Measurements from ENCODE around the gene ZNF189. TPM values are rescaled to one million over a fixed set of nuclear protein-coding genes. Genes with fewer than 3 reads are reported as not detected.
"Not testable (repeated sequence)": the region's sequence is repeated elsewhere in the genome, so short reads cannot be mapped to it uniquely, and the experiment has no call there.

ZNF189 gene
- total and polyA plus RNA-seq, 7 donors, result 6.1 to 31.3 (median 10.5) TPM

- TF ChIP-seq CTCF (IDR thresholded peaks at IDR 0.05), result no peak
- Histone ChIP-seq H3K27me3 (ENCODE audit: insufficient read depth in 3 of 3, low read length in 2 of 3) (no peaks in the 10 kb centered on the region), H3K36me3 (ENCODE audit: insufficient read depth in 1 of 2, low read depth in 1 of 2) (no peaks in the 10 kb centered on the region), H3K9me3 (peaks cover 5% of the 10 kb centered on the region), H3K4me3 (no peak overlapping the region), H3K4me1 (no peaks in the 10 kb centered on the region), H3K27ac (no peak overlapping the region)
- 91 to 95% (median 92%) methylated on average over 3 of the region's 3 CpGs for WGBS, 3 donors
- intact Hi-C loops (cut with DNase I), result no loop called here
- DNase-seq (no peak), ATAC-seq (no peak)
These were observed 17.5 kb upstream of the ZNF189 start for GRCh38 chr9:101381118-101381517.

DNA sequence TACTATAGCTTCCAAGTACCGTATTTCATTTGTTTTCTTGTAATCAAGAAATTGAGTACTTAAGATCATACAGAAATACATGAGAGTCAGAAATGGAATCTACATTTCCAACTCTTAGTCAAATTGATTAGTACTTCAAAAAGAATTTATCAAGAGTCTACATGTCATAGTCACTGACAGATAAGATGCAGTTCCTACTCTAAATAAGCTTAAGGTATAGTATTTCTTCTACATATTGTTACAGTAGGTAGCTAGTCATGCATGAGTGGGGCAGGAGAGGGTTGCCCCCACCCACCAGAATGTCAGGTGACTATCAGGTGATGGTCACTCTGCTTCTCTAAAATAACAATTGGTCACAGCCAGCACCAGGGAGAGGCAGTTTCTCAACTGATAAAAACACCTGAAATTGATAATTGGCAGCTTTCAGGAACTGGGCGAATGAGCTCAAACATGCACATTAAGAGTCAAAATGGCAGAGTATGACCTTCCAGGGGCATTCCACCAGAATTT, 16.8 kb upstream of the ZNF189 start:
- Histone ChIP-seq H3K9me3 (peaks cover 5% of the 10 kb centered on the region), H3K4me3 (no peak overlapping the region), H3K27me3 (ENCODE audit: insufficient read depth in 3 of 3, low read length in 2 of 3) (no peaks in the 10 kb centered on the region), H3K27ac (no peak overlapping the region), H3K4me1 (no peaks in the 10 kb centered on the region), H3K36me3 (ENCODE audit: insufficient read depth in 1 of 2, low read depth in 1 of 2) (no peaks in the 10 kb centered on the region)
- intact Hi-C loops (cut with DNase I), result no loop called here
- ATAC-seq (no peak), DNase-seq (no peak)
- whole genome bisulfite sequencing, 3 donors, result 93 to 95% (median 93%) methylated on average over 2 of the region's 2 CpGs
- no peak for TF ChIP-seq CTCF (IDR thresholded peaks at IDR 0.05)

DNA sequence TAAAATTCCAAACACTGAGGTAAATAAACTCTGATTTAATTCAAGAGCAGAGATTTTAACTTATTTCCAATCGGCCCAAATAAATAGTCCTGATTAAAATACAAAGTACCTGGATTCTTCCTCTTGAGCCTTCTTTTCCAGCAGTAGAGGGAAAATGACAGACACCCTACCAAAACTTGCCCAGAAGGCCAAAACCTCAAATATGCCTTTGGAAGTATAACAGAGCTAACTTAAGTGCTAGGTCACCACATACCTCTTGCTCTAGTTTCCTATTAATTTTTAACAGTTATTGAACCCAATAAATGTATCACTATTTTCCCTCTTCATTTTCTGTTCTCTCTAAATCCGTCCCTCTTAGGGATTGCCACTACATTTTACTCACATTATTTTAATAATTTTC, 15.3 kb upstream of the ZNF189 start:
- intact Hi-C loops (cut with DNase I), result no loop called here
- H3K27ac ChIP-seq, result no peak overlapping the region
- no peak for TF ChIP-seq CTCF (IDR thresholded peaks at IDR 0.05)
- 90 to 94% (median 93%) methylated on average over 2 of the region's 2 CpGs for WGBS, 3 donors
- H3K36me3 ChIP-seq (ENCODE audit: insufficient read depth in 1 of 2, low read depth in 1 of 2), result peaks cover 0 to 5% of the 10 kb centered on the region in 2 donors
- no peaks in the 10 kb centered on the region for H3K27me3 ChIP-seq (ENCODE audit: insufficient read depth in 3 of 3, low read length in 2 of 3)
- no peak for ATAC-seq
- no peaks in the 10 kb centered on the region for H3K4me1 ChIP-seq
- peaks cover 5% of the 10 kb centered on the region for H3K9me3 ChIP-seq
- DNase-seq, result no peak
- H3K4me3 ChIP-seq, result no peak overlapping the region

DNA sequence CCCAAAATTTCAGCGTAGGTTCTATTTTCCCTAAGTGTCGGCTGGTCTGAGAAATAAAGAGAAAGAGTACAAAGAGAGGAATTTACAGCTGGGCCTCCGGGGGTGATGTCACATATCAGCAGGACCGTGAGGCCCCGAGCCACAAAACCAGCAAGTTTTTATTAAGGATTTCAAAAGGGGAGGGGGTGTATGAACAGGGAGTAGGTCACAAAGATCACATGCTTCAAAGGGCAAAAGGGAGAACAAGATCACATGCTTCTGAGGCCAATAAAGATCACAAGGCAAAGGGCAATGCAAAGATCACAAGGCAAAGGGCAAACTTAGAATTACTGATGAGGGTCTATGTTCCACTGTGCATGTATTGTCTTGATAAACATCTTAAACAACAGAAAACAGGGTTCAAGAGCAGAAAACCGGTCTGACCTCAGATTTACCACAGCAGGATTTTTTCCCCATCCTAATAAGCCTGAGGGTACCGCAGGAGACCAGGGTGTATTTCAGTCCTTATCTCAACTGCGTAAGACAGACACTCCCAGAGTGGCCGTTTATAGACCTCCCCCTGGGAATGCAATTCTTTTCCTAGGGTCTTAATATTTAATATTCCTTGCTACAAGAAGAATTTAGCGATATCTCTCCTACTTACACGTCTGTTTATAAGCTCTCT, 13.6 kb upstream of the ZNF189 start, which contains the start of gene BAAT:
BAAT (minus strand) TSS at position 134 of the 664 bp plus-strand sequence. CDS start 13,602 bp downstream, outside the sequence.
- intact Hi-C loops (cut with DNase I); H3K27me3 ChIP-seq (ENCODE audit: insufficient read depth in 3 of 3, low read length in 2 of 3); DNase-seq; H3K27ac ChIP-seq; H3K4me1 ChIP-seq; H3K4me3 ChIP-seq; ATAC-seq; H3K9me3 ChIP-seq: not testable (repeated sequence)
- 86 to 89% (median 87%) methylated on average over 11 of the region's 11 CpGs for WGBS, 3 donors
- peaks cover 0 to 21% of the 10 kb centered on the region in 2 donors for H3K36me3 ChIP-seq (ENCODE audit: insufficient read depth in 1 of 2, low read depth in 1 of 2)

DNA sequence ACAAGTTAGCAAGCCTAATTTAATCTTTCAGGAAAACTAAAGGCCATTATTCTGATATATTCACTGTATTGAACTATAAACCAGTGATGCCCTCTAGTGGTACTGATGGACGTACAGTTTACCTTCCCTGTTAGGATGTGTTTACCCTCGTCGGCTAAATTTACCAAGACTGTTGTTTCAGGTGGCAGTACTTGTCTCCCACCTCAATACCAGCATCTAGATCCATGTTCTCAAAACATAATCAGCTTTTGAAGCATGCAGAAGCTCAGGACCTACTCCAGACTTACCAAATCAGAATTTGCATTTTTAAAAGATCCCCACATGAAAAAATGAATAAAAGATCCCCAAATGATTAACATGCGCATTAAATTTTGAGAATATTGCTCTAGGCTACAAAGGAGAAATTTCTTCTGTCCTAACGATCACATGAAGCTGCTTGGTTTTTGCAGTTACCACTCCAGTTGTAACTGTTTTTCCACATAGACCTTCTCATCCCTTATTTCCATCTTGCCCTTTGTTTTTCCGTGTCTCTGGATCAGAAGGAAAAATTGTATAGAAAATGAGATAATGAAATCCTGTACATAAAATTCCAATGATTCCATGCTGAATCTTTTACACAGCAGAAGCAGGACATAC, 10.7 kb upstream of the ZNF189 start:
- ATAC-seq, result no peak

More for the DNA sequence above, 10.7 kb upstream of the ZNF189 start:
- Histone ChIP-seq H3K27ac (no peak overlapping the region), H3K4me1 (peaks cover 6% of the 10 kb centered on the region), H3K36me3 (ENCODE audit: insufficient read depth in 1 of 2, low read depth in 1 of 2) (peaks cover 0 to 30% of the 10 kb centered on the region in 2 donors), H3K4me3 (no peak overlapping the region), H3K27me3 (ENCODE audit: insufficient read depth in 3 of 3, low read length in 2 of 3) (no peaks in the 10 kb centered on the region), H3K9me3 (peaks cover 6% of the 10 kb centered on the region)
- DNase-seq, result no peak
- 57 to 58% (median 57%) methylated on average over 6 of the region's 6 CpGs for WGBS, 3 donors
- intact Hi-C loops (cut with DNase I), result no loop called here
- peak; percentile 48 for TF ChIP-seq CTCF (IDR thresholded peaks at IDR 0.05)
